OCI-LY1 (cell line): ENCODE measurements around the gene PODNL1.

ENCODE experiments used
- CTCF ChIP-seq: fragments of 200-600 bp; sonication (generic), shearing (Covaris generic); IDR thresholded peaks from 2 replicates; pipeline ENCODE4 v1.5.1; 2017; ENCODE audit warnings: mild to moderate bottlenecking, antibody characterized with exemption, low read length, moderate library complexity, mixed read lengths
- EZH2 ChIP-seq: fragments of 200-600 bp; sonication (generic), shearing (Covaris generic); IDR thresholded peaks from 2 replicates; pipeline ENCODE4 v1.8.0; 2017; ENCODE audit warnings: borderline replicate concordance, mixed run types, mild to moderate bottlenecking, antibody characterized with exemption, low read length, moderate library complexity, mixed read lengths

GRCh38 chr19:13977803-13978202 is 39.6 kb upstream of the PODNL1 start:
- TF ChIP-seq CTCF = no peak
- no peak for TF ChIP-seq EZH2
